ENCODE data around the gene YIPF5. TPM values are rescaled to one million over a fixed set of nuclear protein-coding genes. Genes with fewer than 3 reads are reported as not detected.

Gene YIPF5
- polyA plus RNA-seq, 1 experiment = 142 TPM

DNA sequence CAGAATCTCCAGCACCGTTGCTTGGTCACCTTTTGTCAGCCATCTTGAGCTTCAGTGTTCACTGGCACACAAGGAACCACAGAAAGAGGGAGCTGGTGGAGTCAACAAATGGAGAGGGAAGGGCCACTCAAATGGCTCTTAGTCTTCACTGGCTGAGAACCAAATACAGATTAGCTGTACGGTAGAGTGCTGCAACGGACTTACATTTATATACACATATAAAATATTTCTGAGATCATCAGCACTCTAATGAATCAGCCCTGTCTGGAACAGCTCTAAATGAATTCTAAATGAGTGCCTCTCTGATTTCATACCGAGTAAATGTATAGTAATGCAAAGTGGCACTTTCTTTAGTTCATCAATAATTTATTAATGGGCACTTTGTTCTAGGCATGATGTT is 25.0 kb upstream of the YIPF5 start:
- Histone ChIP-seq H3K4me3 (ENCODE audit: low read depth, low read length) (no peak overlapping the region), H3K27ac (ENCODE audit: low read depth, low read length) (no peak overlapping the region), H3K9me3 (ENCODE audit: control insufficient read depth, insufficient read depth, low read length) (no peaks in the 10 kb centered on the region), H3K27me3 (ENCODE audit: control insufficient read depth, insufficient read depth, low read length) (no peaks in the 10 kb centered on the region)
- no peak for TF ChIP-seq CTCF (IDR thresholded peaks at IDR 0.05; ENCODE audit: low read depth, low read length)
- POLR2A ChIA-PET = no interaction called here
- DNase-seq (ENCODE audit: low read depth, low spot score) = no peak
- CTCF ChIA-PET = interaction anchor here (1.1 to 1.5 kb wide), 2 partner anchors 8 to 9 kb away, joined by 3 to 8 read pairs; no protein-coding TSS in a partner anchor

DNA sequence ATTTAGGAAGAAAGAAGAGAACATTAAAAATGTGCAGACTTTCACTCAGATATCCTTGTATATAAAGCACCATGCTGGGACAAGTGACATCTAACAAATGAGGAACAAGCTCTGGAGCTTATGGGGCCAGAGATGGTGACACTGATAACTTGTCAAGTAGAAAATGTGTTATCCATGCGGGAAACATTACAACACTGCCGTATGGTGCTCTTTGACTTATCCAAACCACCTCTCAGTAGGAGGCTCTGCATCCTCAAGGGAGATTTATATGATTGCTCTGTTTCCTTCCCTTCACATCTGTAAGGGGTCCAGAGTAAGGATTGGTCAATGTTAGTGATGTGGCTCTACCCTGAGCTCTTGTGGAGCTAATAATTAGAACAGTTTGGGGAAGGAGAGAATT is 23.7 kb upstream of the YIPF5 start:
- Histone ChIP-seq H3K27me3 (ENCODE audit: control insufficient read depth, insufficient read depth, low read length) (no peaks in the 10 kb centered on the region), H3K27ac (ENCODE audit: low read depth, low read length) (no peak overlapping the region), H3K4me3 (ENCODE audit: low read depth, low read length) (no peak overlapping the region), H3K9me3 (ENCODE audit: control insufficient read depth, insufficient read depth, low read length) (no peaks in the 10 kb centered on the region)
- ChIA-PET CTCF (interaction anchor here (1.1 to 1.7 kb wide), 2 partner anchors 10 to 1093 kb away, joined by 3 to 4 read pairs; no protein-coding TSS in a partner anchor), POLR2A (no interaction called here)
- DNase-seq (ENCODE audit: low read depth, low spot score) = no peak
- no peak for TF ChIP-seq CTCF (IDR thresholded peaks at IDR 0.05; ENCODE audit: low read depth, low read length)

- Histone ChIP-seq H3K9me3 (ENCODE audit: control insufficient read depth, insufficient read depth, low read length) (no peaks in the 10 kb centered on the region), H3K27ac (ENCODE audit: low read depth, low read length) (no peak overlapping the region), H3K4me3 (ENCODE audit: low read depth, low read length) (no peak overlapping the region), H3K27me3 (ENCODE audit: control insufficient read depth, insufficient read depth, low read length) (no peaks in the 10 kb centered on the region)
- no peak for DNase-seq (ENCODE audit: low read depth, low spot score)
- TF ChIP-seq CTCF (IDR thresholded peaks at IDR 0.05; ENCODE audit: low read depth, low read length) = no peak
- ChIA-PET CTCF (interaction anchor here (1.2 to 1.5 kb wide), 3 partner anchors 204 to 1913 kb away, joined by 3 to 5 read pairs (median 4); partner anchors contain the start of gene PLAC8L1), POLR2A (no interaction called here)
Observed at GRCh38 chr5:144192661-144193060, 22.2 kb upstream of the YIPF5 start.

GRCh38 chr5:144191998-144192397 is 21.5 kb upstream of the YIPF5 start:
- ChIA-PET CTCF (interaction anchor here (1.0 to 1.5 kb wide), 4 partner anchors 203 to 1914 kb away, joined by 3 to 5 read pairs (median 4); partner anchors contain the start of gene PLAC8L1), POLR2A (no interaction called here)
- peak; percentile 60 for TF ChIP-seq CTCF (IDR thresholded peaks at IDR 0.05; ENCODE audit: low read depth, low read length)
- no peak overlapping the region; the same call in 1 of the 2 replicates for H3K4me3 ChIP-seq (ENCODE audit: low read depth, low read length)
- H3K27ac ChIP-seq (ENCODE audit: low read depth, low read length) = no peak overlapping the region
- no peaks in the 10 kb centered on the region for H3K9me3 ChIP-seq (ENCODE audit: control insufficient read depth, insufficient read depth, low read length)
- no peak for DNase-seq (ENCODE audit: low read depth, low spot score)
- no peaks in the 10 kb centered on the region for H3K27me3 ChIP-seq (ENCODE audit: control insufficient read depth, insufficient read depth, low read length)

DNA sequence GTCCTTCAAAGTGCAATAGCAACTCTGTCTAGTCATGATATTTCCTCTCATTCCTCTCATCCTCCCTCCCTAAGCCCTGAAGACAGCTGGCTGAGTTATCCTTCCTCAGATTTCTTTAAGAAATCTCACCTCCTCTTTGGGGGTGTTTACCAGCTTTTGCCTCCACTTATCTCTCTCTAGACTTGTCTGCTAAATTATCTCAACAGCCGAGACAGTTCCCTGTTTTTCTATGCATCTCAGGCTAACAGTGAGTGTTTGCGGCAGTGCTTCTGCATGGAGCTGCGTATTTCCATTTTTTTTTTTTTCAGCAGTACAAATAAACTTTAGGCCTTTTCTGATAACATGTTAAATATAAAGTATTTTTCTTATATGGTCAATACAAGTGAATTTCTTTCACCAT is 21.1 kb upstream of the YIPF5 start:
- no peak for DNase-seq (ENCODE audit: low read depth, low spot score)
- Histone ChIP-seq H3K27me3 (ENCODE audit: control insufficient read depth, insufficient read depth, low read length) (no peaks in the 10 kb centered on the region), H3K27ac (ENCODE audit: low read depth, low read length) (no peak overlapping the region), H3K9me3 (ENCODE audit: control insufficient read depth, insufficient read depth, low read length) (no peaks in the 10 kb centered on the region), H3K4me3 (ENCODE audit: low read depth, low read length) (no peak overlapping the region)
- ChIA-PET CTCF (interaction anchor here (1.0 to 1.8 kb wide), 5 partner anchors 12 to 1914 kb away, joined by 3 to 8 read pairs (median 4); partner anchors contain the start of gene PLAC8L1), POLR2A (no interaction called here)
- TF ChIP-seq CTCF (IDR thresholded peaks at IDR 0.05; ENCODE audit: low read depth, low read length) = no peak
